Esophagus squamous epithelium (tissue), 5 donors: ENCODE measurements around the gene GBP6. TPM values are rescaled to one million over a fixed set of nuclear protein-coding genes. Genes with fewer than 3 reads are reported as not detected.
"Not testable (repeated sequence)": the region's sequence is repeated elsewhere in the genome, so short reads cannot be mapped to it uniquely, and the experiment has no call there.

Experiments
- DNase-seq: peaks from one replicate; lab custom pipeline; 2025; lab: John Stamatoyannopoulos, UW
- H3K27ac ChIP-seq, 4 donors: fragments of 200-600 bp; sonication (generic); one replicate each; pipeline ENCODE4 v1.5.1; 2016 to 2019; ENCODE audit warnings: mild to moderate bottlenecking in 1 of 4
- H3K27me3 ChIP-seq, 4 donors: fragments of 200-600 bp; sonication (generic); 1 replicate in 3 of 4; 2 replicates in 1 of 4; pipeline versions ENCODE4 v1.5.1 to v1.6.0; 2017 to 2021; ENCODE audit warnings: antibody characterized with exemption in 1 of 4
- H3K36me3 ChIP-seq, 3 donors: fragments of 200-600 bp; sonication (generic); one replicate each; pipeline ENCODE4 v1.5.1; 2016 to 2019
- H3K4me1 ChIP-seq, 3 donors: fragments of 200-600 bp; sonication (generic); one replicate each; pipeline ENCODE4 v1.5.1; 2017 to 2019
- H3K4me3 ChIP-seq, 4 donors: fragments of 200-600 bp; sonication (generic); 1 replicate in 3 of 4; 2 replicates in 1 of 4; pipeline ENCODE4 v1.5.1; 2016 to 2019; ENCODE audit warnings: mild to moderate bottlenecking in 2 of 4, moderate library complexity in 1 of 4
- H3K9me3 ChIP-seq, 3 donors: fragments of 200-600 bp; sonication (generic); one replicate each; pipeline ENCODE4 v1.5.1; 2016 to 2019
- CTCF ChIP-seq, 6 experiments: fragments of 450-650 bp in 4 of 6; fragments of 200-600 bp in 2 of 6; sonication (generic) in 2 of 6; IDR thresholded peaks; one replicate each; pipeline ENCODE4 v1.5.1; 2016 to 2019; ENCODE audit warnings: antibody characterized with exemption in 6 of 6, mild to moderate bottlenecking in 4 of 6, moderate library complexity in 4 of 6
- POLR2A ChIP-seq, 4 donors: fragments of 450-650 bp; IDR thresholded peaks; one replicate each; pipeline ENCODE4 v1.6.1; 2017; ENCODE audit warnings: antibody characterized with exemption in 4 of 4, mild to moderate bottlenecking in 4 of 4, moderate library complexity in 3 of 4
- WGBS, 2 donors: methylation state at CpG; one replicate each; pipeline ENCODE4 v1.1.5; 2018; 5-methylcytosine and 5-hydroxymethylcytosine counted together
- intact Hi-C: fragments of 100-400 bp; cut with DNase I; formaldehyde crosslinking; loops from one replicate; pipeline ENCODE4 v1.15.0; 2022
- total RNA-seq, 4 donors: library from RNA; depleted of rRNA; stranded (reverse); fragments of >200 nt; gene quantifications; one replicate each; pipeline ENCODE4 v1.1.0, GENCODE V29; 2016
- donor health status: DM: yes; HTN: yes; CAD: no.

GBP6 gene
- total RNA-seq, 4 donors from 2014 or later = 419 to 894 (median 477) TPM

- H3K27me3 ChIP-seq = no peaks in the 10 kb centered on the region
- TF ChIP-seq CTCF (IDR thresholded peaks at IDR 0.05) (no peak), POLR2A (IDR thresholded peaks at IDR 0.05) (no peak)
- H3K9me3 ChIP-seq = no peaks in the 10 kb centered on the region
- WGBS, 2 donors = 81 to 86% methylated on average over 2 to 7 of the region's 11 CpGs
- intact Hi-C loops = no loop called here
- H3K27ac ChIP-seq = peak overlapping the region in 1 of 4 donors; percentile 5
- H3K36me3 ChIP-seq = peaks cover 0 to 4% (median 0%) of the 10 kb centered on the region in 3 donors
- H3K4me3 ChIP-seq = no peak overlapping the region
- H3K4me1 ChIP-seq = peaks cover 0 to 34% (median 7%) of the 10 kb centered on the region in 3 donors
- no peak for DNase-seq
Measured at GRCh38 chr1:89405275-89405929, 41.5 kb downstream of the GBP6 start.

- intact Hi-C loops = no loop called here
- WGBS, 2 donors = 0% methylated on average over 1 of the region's 1 CpG
- H3K4me1 ChIP-seq = peaks cover 0 to 34% (median 7%) of the 10 kb centered on the region in 3 donors
- H3K9me3 ChIP-seq = no peaks in the 10 kb centered on the region
- no peak for DNase-seq
- TF ChIP-seq POLR2A (IDR thresholded peaks at IDR 0.05) (no peak), CTCF (IDR thresholded peaks at IDR 0.05) (no peak)
- peaks cover 0 to 14% (median 0%) of the 10 kb centered on the region in 3 donors for H3K36me3 ChIP-seq
- H3K27ac ChIP-seq = peak overlapping the region; percentile 56 to 82 (median 68)
- peak overlapping the region; percentile 17 to 54 (median 32) for H3K4me3 ChIP-seq
- no peaks in the 10 kb centered on the region for H3K27me3 ChIP-seq
Measured at GRCh38 chr1:89407360-89407759, 43.5 kb downstream of the GBP6 start.

GRCh38 chr1:89407768-89408167, 43.9 kb downstream of the GBP6 start:
- WGBS, 2 donors = 5 to 14% methylated on average over 2 of the region's 2 CpGs
- H3K27ac ChIP-seq = peak overlapping the region; percentile 56 to 82 (median 68)
- H3K4me3 ChIP-seq = peak overlapping the region; percentile 17 to 54 (median 32)

GRCh38 chr1:89425056-89425455, 61.2 kb downstream of the GBP6 start:
- TF ChIP-seq POLR2A (IDR thresholded peaks at IDR 0.05) (no peak), CTCF (IDR thresholded peaks at IDR 0.05) (no peak)
- intact Hi-C loops = no loop called here
- Histone ChIP-seq H3K9me3 (no peaks in the 10 kb centered on the region), H3K27ac (no peak overlapping the region), H3K36me3 (peaks cover 0 to 65% (median 0%) of the 10 kb centered on the region in 3 donors), H3K4me3 (no peak overlapping the region), H3K27me3 (no peaks in the 10 kb centered on the region), H3K4me1 (no peaks in the 10 kb centered on the region)
- 75 to 100% methylated on average over 2 of the region's 3 CpGs for WGBS, 2 donors
- DNase-seq = no peak

More at GRCh38 chr1:89407768-89408167, 43.9 kb downstream of the GBP6 start:
- DNase-seq, H3K27me3 ChIP-seq, intact Hi-C loops, H3K9me3 ChIP-seq: not testable (repeated sequence)
- Histone ChIP-seq H3K4me1 (peaks cover 0 to 34% (median 7%) of the 10 kb centered on the region in 3 donors), H3K36me3 (peaks cover 0 to 14% (median 0%) of the 10 kb centered on the region in 3 donors)

- TF ChIP-seq POLR2A (IDR thresholded peaks at IDR 0.05) (no peak), CTCF (IDR thresholded peaks at IDR 0.05) (no peak)
- no peaks in the 10 kb centered on the region for H3K9me3 ChIP-seq
Measured at GRCh38 chr1:89429062-89429461, 65.2 kb downstream of the GBP6 start.

GRCh38 chr1:89429681-89430080, 65.8 kb downstream of the GBP6 start:
- DNase-seq, H3K4me3 ChIP-seq, H3K27ac ChIP-seq, H3K27me3 ChIP-seq, intact Hi-C loops, H3K9me3 ChIP-seq, H3K4me1 ChIP-seq: not testable (repeated sequence)
- WGBS, 2 donors = 20% methylated on average over 1 of the region's 4 CpGs; no CpG with 5 or more reads in 1 of the 2 donors
- peaks cover 0 to 21% (median 0%) of the 10 kb centered on the region in 3 donors for H3K36me3 ChIP-seq

More at GRCh38 chr1:89429062-89429461, 65.2 kb downstream of the GBP6 start:
- 66 to 70% methylated on average over 6 of the region's 6 CpGs for WGBS, 2 donors
- no peak for DNase-seq
- H3K4me3 ChIP-seq = no peak overlapping the region
- H3K27me3 ChIP-seq = no peaks in the 10 kb centered on the region
- no peaks in the 10 kb centered on the region for H3K4me1 ChIP-seq
- no peak overlapping the region for H3K27ac ChIP-seq
- intact Hi-C loops = no loop called here
- peaks cover 0 to 27% (median 0%) of the 10 kb centered on the region in 3 donors for H3K36me3 ChIP-seq
